Panc1 (cell line): ENCODE results near the gene DPP4. TPM values are rescaled to one million over a fixed set of nuclear protein-coding genes. Genes with fewer than 3 reads are reported as not detected.

Experiments used
- ATAC-seq: fragments of 200-7000 bp; cut with Tn5 transposase; 2 replicates; pipeline ENCODE4 v1.9.1; 2020; ENCODE audit warnings: mild to moderate bottlenecking, moderate library complexity
- BruUV-seq: library from RNA; stranded (reverse); fragments of 400-500 nt; replicated peaks from 2 replicates; lab custom pipeline; 2021; lab: Mats Ljungman, UMichigan
- CTCF ChIA-PET: fragments of 300-600 bp; sonication (Branson Sonifier 250); formaldehyde crosslinking; loops from one replicate; lab custom pipeline; 2022; ENCODE audit warnings: antibody characterized with exemption; lab: Charles Lee
- POLR2A ChIA-PET: fragments of 300-600 bp; sonication (Branson Sonifier 250); formaldehyde crosslinking; loops from one replicate; lab custom pipeline; 2022; ENCODE audit warnings: antibody characterized with exemption; lab: Charles Lee
- DNase-seq: peaks from one replicate; pipeline ENCODE4 v3.0.0-alpha.2; 2010; ENCODE audit warnings: low read depth, low spot score
- H3K27ac ChIP-seq: 2 replicates; pipeline ENCODE4 v1.5.1; 2011; ENCODE audit warnings: mild to moderate bottlenecking, low read length, inconsistent platforms
- H3K27me3 ChIP-seq: fragments of 200-500 bp; sonication (Bioruptor generic); 2 replicates; pipeline ENCODE4 v1.6.0; 2014; ENCODE audit warnings: low read length, inconsistent platforms; ENCODE audit not compliant: control insufficient read depth, insufficient read depth
- H3K36me3 ChIP-seq: fragments of 200-500 bp; sonication (Bioruptor generic); 2 replicates; pipeline ENCODE4 v1.5.1; 2014; ENCODE audit warnings: inconsistent platforms, mild to moderate bottlenecking, low read length, moderate library complexity; ENCODE audit not compliant: control insufficient read depth, insufficient read depth
- H3K4me1 ChIP-seq: 2 replicates; pipeline ENCODE4 v1.5.1; 2011; ENCODE audit warnings: inconsistent platforms, mild to moderate bottlenecking, low read length, moderate library complexity; ENCODE audit not compliant: control insufficient read depth, insufficient read depth
- H3K4me3 ChIP-seq, 2 experiments: 2 replicates each; pipeline ENCODE4 v1.5.1; 2011 to 2012; ENCODE audit warnings: low read depth in 2 of 2, low read length in 2 of 2, mild to moderate bottlenecking in 2 of 2, inconsistent platforms in 1 of 2, moderate library complexity in 1 of 2
- H3K9me3 ChIP-seq: fragments of 200-500 bp; sonication (Bioruptor generic); 2 replicates; pipeline ENCODE4 v1.5.1; 2014; ENCODE audit warnings: low read depth, mild to moderate bottlenecking, inconsistent platforms, low read length, moderate library complexity; ENCODE audit not compliant: control insufficient read depth, insufficient read depth
- POLR2AphosphoS5 ChIP-seq: IDR thresholded peaks from 2 replicates; pipeline ENCODE4 v1.6.1; 2012; ENCODE audit warnings: mild to moderate bottlenecking, low read depth, low read length, moderate library complexity
- SIN3A ChIP-seq: IDR thresholded peaks from 2 replicates; pipeline ENCODE4 v1.6.1; 2012; ENCODE audit warnings: low read depth, mild to moderate bottlenecking, low read length, moderate library complexity, borderline replicate concordance; ENCODE audit not compliant: insufficient read depth
- TCF7L2 ChIP-seq: IDR thresholded peaks from 2 replicates; pipeline ENCODE4 v1.6.1; 2011; ENCODE audit warnings: mild to moderate bottlenecking, low read depth, low read length, inconsistent platforms
- in situ Hi-C: cut with HindIII; loops from 2 replicates; pipeline ENCODE4 v1.10.0; 2016; ENCODE audit warnings: low sequenced_read_pairs, low pct_unique_long_range_greater_than_20kb
- intact Hi-C: fragments of 100-400 bp; cut with micrococcal nuclease; formaldehyde crosslinking; loops from one replicate; pipeline ENCODE4 v1.10.0; 2022; ENCODE audit not compliant: unreplicated experiment
- total RNA-seq: library from RNA; stranded (reverse); gene quantifications from one replicate; pipeline ENCODE4 v1.2.1, GENCODE V29; 2021; ENCODE audit not compliant: unreplicated experiment
- TF ChIP-seq, protein P1 (sequence below), 2 experiments: IDR thresholded peaks; 2 replicates each; pipeline ENCODE4 v1.6.1; 2011 to 2012; ENCODE audit warnings: low read depth in 2 of 2, control low read depth in 1 of 2, low read length in 1 of 2, mild to moderate bottlenecking in 1 of 2, moderate library complexity in 1 of 2; ENCODE audit not compliant: insufficient read depth in 1 of 2
- TF ChIP-seq, protein P2 (sequence below): fragments of 450-650 bp; IDR thresholded peaks from 2 replicates; pipeline ENCODE4 v1.5.1; 2017; ENCODE audit warnings: mild to moderate bottlenecking

DPP4 gene
- total RNA-seq, 1 experiment from 2014 or later: 0.23 TPM

DNA sequence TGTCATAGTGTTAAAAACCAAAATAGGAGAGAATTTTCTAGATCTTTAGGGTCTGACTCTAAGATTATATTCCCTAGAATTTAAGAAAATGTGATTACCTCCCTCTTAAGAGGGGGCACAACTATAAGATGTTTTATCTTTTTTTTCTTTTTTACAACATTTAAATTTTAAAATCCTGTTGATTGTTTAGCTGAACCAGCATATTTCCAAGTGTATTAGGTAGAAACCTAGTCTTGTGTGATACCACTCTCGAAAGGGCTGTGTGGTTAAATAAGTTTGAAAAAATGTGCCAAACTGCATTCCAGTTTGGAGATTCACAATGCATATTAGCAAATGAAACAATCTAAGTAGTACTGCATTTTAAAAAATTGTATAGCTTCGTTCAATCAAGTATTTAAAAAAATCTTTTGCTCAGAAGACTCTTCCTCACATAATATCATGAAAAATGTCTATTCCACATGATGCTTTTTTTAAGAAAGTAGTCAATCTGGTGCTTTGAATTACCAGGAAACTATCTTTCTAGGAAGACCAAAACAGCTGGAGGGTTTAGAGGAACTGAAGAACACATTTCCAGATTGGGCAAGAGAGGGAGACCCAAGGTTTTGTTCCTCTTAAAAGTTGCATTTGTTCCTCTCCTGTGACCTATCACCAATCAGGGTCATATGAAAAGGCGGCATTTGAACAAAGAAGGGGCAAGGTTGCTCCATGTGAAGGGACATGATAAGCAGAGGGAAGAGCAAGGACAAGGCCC, 98.8 kb downstream of the DPP4 start:
- Histone ChIP-seq H3K27ac (no peak overlapping the region), H3K36me3 (no peaks in the 10 kb centered on the region), H3K9me3 (no peaks in the 10 kb centered on the region), H3K4me3 (no peak overlapping the region), H3K4me1 (no peaks in the 10 kb centered on the region), H3K27me3 (no peaks in the 10 kb centered on the region)
- DNase-seq: no peak
- intact Hi-C loops (no loop called here), in situ Hi-C loops (no loop called here)
- TF ChIP-seq, protein P1, sequence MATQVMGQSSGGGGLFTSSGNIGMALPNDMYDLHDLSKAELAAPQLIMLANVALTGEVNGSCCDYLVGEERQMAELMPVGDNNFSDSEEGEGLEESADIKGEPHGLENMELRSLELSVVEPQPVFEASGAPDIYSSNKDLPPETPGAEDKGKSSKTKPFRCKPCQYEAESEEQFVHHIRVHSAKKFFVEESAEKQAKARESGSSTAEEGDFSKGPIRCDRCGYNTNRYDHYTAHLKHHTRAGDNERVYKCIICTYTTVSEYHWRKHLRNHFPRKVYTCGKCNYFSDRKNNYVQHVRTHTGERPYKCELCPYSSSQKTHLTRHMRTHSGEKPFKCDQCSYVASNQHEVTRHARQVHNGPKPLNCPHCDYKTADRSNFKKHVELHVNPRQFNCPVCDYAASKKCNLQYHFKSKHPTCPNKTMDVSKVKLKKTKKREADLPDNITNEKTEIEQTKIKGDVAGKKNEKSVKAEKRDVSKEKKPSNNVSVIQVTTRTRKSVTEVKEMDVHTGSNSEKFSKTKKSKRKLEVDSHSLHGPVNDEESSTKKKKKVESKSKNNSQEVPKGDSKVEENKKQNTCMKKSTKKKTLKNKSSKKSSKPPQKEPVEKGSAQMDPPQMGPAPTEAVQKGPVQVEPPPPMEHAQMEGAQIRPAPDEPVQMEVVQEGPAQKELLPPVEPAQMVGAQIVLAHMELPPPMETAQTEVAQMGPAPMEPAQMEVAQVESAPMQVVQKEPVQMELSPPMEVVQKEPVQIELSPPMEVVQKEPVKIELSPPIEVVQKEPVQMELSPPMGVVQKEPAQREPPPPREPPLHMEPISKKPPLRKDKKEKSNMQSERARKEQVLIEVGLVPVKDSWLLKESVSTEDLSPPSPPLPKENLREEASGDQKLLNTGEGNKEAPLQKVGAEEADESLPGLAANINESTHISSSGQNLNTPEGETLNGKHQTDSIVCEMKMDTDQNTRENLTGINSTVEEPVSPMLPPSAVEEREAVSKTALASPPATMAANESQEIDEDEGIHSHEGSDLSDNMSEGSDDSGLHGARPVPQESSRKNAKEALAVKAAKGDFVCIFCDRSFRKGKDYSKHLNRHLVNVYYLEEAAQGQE (IDR thresholded peaks at IDR 0.05; ENCODE audit: insufficient read depth in 1 of 2, low read depth in 2 of 2, low read length in 1 of 2): no peak
- TF ChIP-seq, protein P2, sequence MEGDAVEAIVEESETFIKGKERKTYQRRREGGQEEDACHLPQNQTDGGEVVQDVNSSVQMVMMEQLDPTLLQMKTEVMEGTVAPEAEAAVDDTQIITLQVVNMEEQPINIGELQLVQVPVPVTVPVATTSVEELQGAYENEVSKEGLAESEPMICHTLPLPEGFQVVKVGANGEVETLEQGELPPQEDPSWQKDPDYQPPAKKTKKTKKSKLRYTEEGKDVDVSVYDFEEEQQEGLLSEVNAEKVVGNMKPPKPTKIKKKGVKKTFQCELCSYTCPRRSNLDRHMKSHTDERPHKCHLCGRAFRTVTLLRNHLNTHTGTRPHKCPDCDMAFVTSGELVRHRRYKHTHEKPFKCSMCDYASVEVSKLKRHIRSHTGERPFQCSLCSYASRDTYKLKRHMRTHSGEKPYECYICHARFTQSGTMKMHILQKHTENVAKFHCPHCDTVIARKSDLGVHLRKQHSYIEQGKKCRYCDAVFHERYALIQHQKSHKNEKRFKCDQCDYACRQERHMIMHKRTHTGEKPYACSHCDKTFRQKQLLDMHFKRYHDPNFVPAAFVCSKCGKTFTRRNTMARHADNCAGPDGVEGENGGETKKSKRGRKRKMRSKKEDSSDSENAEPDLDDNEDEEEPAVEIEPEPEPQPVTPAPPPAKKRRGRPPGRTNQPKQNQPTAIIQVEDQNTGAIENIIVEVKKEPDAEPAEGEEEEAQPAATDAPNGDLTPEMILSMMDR: no peak
- TF ChIP-seq POLR2AphosphoS5 (no peak), TCF7L2 (no peak), SIN3A (no peak)
- no TSS peak for BruUV-seq
- POLR2A ChIA-PET: no interaction called here
- CTCF ChIA-PET: no interaction called here
- no peak for ATAC-seq

DNA sequence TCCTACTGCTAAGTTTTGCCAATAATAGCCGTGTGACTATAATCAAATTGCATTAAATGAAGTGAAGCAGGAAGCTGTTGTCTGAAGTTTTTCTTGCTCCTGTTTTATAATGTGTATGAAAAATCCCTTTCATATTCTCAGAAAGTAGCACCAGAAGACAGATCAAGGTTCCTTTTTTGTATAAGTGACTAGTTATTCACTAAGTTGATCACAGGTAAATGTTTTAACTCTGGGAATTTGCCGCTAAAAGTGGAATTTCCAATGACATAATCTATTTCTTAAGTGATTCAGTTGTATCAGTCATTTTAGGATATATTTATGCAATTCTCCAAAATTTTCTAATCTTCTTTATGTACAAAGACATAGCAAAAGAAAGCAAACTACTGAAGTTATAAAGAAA, 99.6 kb downstream of the DPP4 start:
- DNase-seq: no peak
- Histone ChIP-seq H3K4me1 (no peaks in the 10 kb centered on the region), H3K36me3 (no peaks in the 10 kb centered on the region), H3K9me3 (no peaks in the 10 kb centered on the region), H3K4me3 (no peak overlapping the region), H3K27me3 (no peaks in the 10 kb centered on the region), H3K27ac (no peak overlapping the region)
- BruUV-seq: no TSS peak
- no peak for ATAC-seq
- in situ Hi-C loops: no loop called here
- ChIA-PET CTCF (no interaction called here), POLR2A (no interaction called here)
- TF ChIP-seq, protein P1 (IDR thresholded peaks at IDR 0.05; ENCODE audit: insufficient read depth in 1 of 2, low read depth in 2 of 2, low read length in 1 of 2): no peak
- TF ChIP-seq SIN3A (no peak), TCF7L2 (no peak), POLR2AphosphoS5 (no peak)
- TF ChIP-seq, protein P2: no peak
- intact Hi-C loops: no loop called here
